SK-N-MC (cell line): ENCODE data around the gene C14orf132.

Source experiments
- DNase-seq: peaks from one replicate; pipeline ENCODE4 v3.0.0-alpha.2; 2011; ENCODE audit warnings: low read depth, low spot score
- H3K27ac ChIP-seq: fragments of 200-600 bp; sonication (generic); 2 replicates; pipeline ENCODE4 v1.5.1; 2016; ENCODE audit warnings: mixed run types
- H3K36me3 ChIP-seq: fragments of 200-600 bp; sonication (generic); 2 replicates; pipeline ENCODE4 v1.6.1; 2017; ENCODE audit warnings: antibody characterized with exemption, low read length, mixed read lengths; ENCODE audit not compliant: insufficient read depth
- H3K4me3 ChIP-seq: fragments of 200-600 bp; sonication (generic); 2 replicates; pipeline ENCODE4 v1.5.1; 2016
- H3K9ac ChIP-seq: fragments of 200-600 bp; sonication (generic); 2 replicates; pipeline ENCODE4 v1.8.0; 2017; ENCODE audit warnings: mixed run types, mixed read lengths; ENCODE audit not compliant: insufficient read length
- H3K9me3 ChIP-seq: fragments of 200-600 bp; sonication (generic); 2 replicates; pipeline ENCODE4 v1.6.1; 2017; ENCODE audit warnings: low read depth, mild to moderate bottlenecking, antibody characterized with exemption, low read length, moderate library complexity, mixed read lengths
- EZH2 ChIP-seq: fragments of 200-600 bp; sonication (generic); IDR thresholded peaks from one replicate; pipeline ENCODE4 v1.6.1; 2017; ENCODE audit warnings: antibody characterized with exemption
- FOXP2 ChIP-seq: optimal IDR thresholded peaks from 2 replicates; pipeline ENCODE3; 2011; ENCODE audit warnings: mild to moderate bottlenecking, moderate library complexity; ENCODE audit not compliant: insufficient read depth; ENCODE audit errors: extremely low read length, control extremely low read depth
- POLR2AphosphoS5 ChIP-seq: IDR thresholded peaks from 2 replicates; pipeline ENCODE4 v1.6.1; 2012; ENCODE audit warnings: mild to moderate bottlenecking, low read depth, low read length, borderline replicate concordance

Gene C14orf132

DNA sequence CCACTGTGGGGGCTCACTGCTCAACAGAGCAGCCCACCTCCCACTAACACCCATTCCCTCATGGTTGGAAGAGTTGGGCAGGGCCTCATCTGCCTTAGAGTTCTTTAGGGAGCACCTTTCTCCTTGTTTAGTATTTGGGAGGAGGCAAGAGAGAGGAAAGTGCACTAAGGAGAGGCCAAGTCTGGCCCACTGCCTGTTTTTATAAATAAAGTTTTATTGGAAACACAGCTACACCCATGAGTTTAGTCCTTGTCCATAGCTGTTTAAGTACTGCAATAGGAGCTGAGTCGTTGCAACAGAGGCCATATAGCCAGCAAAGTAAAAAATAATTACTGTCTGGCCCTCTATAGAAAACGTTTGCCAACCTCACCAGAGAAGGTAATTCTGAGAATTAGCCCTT lies 63.9 kb downstream of the C14orf132 start:
- DNase-seq = no peak
- TF ChIP-seq EZH2 (no peak), FOXP2 (no peak), POLR2AphosphoS5 (no peak)
- H3K36me3 ChIP-seq = no peaks in the 10 kb centered on the region
- H3K27ac ChIP-seq = no peak overlapping the region
- no peak overlapping the region for H3K4me3 ChIP-seq
- no peaks in the 10 kb centered on the region for H3K9me3 ChIP-seq
- H3K9ac ChIP-seq = no peak overlapping the region

DNA sequence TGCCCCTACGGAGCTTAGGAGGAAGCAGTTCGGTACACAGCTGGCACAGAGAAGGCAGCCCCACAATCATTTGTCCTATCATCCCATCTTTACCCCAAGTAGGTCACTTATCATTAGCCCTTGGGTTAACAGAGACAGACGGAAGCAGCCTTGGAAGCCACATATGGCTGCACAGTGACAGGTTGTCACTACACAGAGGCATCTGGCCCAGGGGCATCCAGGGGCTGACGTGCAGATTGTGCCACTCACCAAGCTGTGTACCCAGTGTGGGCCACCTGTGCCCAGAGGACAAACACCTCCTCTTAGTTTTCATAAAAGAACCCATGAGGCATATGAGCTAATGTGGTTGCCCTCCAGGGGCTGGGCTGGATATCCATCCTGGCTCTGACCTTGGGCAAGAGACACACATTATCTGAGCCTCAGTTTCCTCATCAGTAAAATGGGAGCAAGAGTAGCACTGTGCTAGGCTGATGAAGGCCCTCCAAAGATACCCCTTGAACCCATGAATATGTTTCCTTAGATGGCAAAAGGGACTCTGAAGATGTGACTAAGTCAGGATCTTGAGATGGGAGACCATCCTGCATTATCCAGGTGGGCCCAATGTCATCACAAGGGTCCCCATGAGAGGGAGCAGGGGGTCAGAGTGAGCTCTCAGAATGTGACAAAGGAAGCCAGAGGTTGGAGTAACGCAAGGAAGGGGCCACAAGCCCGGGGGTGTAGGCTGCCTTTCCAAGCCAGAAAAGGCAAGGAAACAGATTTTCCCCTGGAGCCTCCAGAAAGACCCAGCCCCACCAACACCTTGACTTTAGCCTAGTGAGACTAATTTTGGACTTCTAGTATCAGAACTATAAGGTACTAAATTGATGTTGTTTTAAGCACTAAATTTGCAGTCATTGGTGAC lies 64.6 kb downstream of the C14orf132 start:
- Histone ChIP-seq H3K4me3 (no peak overlapping the region), H3K9ac (no peak overlapping the region), H3K36me3 (no peaks in the 10 kb centered on the region), H3K27ac (no peak overlapping the region), H3K9me3 (no peaks in the 10 kb centered on the region)
- DNase-seq = no peak
- no peak for TF ChIP-seq FOXP2
- no peak for TF ChIP-seq EZH2
- no peak for TF ChIP-seq POLR2AphosphoS5

DNA sequence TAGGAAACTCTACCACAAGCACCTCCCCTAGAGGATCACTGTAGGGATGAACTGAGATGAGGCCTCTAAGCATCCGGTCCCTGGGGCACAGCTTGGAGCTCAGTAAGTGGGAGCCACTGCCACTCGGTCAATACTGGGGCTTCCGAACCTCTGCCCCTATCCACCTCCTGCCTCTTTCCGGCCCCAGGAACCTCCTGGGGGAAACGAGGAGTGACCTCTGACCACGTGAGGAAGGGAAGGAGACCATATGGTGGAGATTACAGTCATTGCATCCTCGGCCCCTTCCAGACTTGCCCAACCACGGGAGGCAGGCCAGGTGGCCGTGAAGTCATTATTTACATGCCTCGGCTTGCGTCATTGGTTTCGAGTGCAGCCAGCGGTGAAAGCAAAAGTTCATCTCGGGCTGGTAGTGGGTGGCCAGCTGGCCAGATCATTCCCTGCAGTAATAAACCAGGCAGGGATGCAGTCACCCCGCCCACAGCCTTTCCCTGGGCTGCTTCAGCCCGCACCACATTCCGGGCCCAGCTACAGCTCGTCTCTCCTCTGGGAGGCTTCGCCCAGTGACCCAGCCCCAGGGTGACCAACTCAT lies 65.4 kb downstream of the C14orf132 start:
- Histone ChIP-seq H3K36me3 (no peaks in the 10 kb centered on the region), H3K4me3 (no peak overlapping the region), H3K9me3 (no peaks in the 10 kb centered on the region), H3K9ac (no peak overlapping the region), H3K27ac (no peak overlapping the region)
- TF ChIP-seq FOXP2 (no peak), EZH2 (no peak), POLR2AphosphoS5 (no peak)
- no peak for DNase-seq

DNA sequence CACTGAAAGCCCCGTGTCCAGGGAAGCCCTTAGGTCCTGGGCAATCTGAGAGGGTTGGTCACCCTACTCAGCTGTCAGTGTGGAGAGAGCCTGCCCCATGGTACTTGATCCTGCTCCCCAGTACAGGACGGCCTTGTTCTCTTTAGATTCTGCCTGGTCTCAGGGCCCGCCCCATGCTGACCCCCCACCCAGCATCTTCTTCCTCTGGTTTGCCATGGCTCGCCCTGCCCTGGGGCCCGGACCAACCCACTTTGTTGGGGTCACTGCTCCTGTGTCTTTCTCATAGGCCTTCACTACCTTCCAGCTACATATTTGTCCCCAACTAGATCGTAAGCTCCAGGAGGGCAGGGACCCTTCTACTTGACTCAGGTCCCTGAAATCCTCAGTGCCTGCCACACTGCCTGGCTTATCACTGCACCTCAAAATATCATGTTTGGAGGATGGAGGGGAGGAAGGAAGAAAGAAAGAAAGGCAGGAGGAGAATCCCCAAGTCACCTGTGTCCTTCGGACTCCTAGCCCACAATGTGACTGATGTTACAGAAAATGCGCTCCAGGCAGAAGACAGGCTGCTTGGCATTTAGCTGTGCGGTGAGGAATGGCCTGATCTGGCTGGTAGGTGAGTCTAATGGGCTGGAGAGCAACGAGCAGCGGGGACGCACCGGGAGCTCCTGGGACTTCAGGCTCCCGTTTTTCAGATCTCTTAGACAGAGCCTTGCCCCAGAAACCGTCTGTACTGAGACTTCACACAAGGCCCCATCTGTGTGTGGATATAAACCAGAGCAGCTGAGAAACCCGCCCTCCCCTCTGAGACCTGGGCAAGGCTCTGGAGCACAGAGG lies 66.1 kb downstream of the C14orf132 start:
- no peak for TF ChIP-seq FOXP2
- no peak for TF ChIP-seq POLR2AphosphoS5
- no peak for TF ChIP-seq EZH2
- Histone ChIP-seq H3K36me3 (no peaks in the 10 kb centered on the region), H3K27ac (no peak overlapping the region), H3K9me3 (no peaks in the 10 kb centered on the region), H3K9ac (no peak overlapping the region), H3K4me3 (no peak overlapping the region)
- DNase-seq = no peak

DNA sequence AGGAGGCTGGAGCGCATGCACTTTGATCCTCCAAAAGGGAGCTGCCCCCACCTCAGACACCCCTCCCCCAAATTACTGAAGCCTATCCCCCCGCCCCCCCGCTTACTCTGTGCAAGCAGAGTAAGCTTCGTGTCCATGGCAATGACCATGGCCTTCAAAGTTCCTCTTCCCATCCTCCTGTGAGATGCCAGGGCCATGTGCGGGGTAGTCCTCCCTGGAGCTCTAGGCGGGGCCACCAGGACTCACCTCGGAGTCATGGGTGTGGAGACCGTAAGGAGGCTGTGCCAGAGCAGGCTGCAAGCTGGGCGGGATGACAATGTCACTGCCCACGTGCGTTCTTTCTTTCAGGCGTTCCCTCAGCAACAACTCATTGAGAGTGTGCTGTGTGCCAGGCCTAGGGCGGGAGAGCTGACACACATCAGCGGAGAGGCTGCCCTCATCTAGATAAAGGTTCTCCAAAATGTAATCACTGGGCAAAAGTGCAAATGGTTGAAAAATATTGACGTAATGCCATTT lies 66.8 kb downstream of the C14orf132 start:
- no peak for DNase-seq
- Histone ChIP-seq H3K9ac (no peak overlapping the region), H3K36me3 (no peaks in the 10 kb centered on the region), H3K27ac (no peak overlapping the region), H3K4me3 (no peak overlapping the region), H3K9me3 (no peaks in the 10 kb centered on the region)
- TF ChIP-seq POLR2AphosphoS5 (no peak), FOXP2 (no peak), EZH2 (no peak)

DNA sequence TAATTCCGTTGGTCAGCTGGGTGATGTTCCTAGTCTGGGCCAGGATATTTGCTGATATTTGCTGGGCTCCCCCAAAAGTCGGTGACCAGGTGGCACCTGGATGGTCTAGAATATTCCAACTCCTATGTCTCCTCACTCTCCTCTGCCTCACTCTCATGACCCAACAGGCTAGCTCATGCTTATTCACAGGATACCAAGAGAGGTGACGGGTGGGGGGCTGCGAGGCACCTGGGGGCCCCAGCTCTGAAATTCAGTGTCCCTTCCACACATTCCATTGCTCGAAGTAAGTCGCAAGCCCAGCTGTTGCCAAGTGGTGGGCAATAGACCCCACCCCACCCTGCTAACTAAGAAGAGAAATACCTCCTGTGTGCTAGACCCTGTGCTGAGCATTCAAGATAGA lies 67.7 kb downstream of the C14orf132 start:
- TF ChIP-seq POLR2AphosphoS5 (no peak), FOXP2 (no peak), EZH2 (no peak)
- H3K9ac ChIP-seq = no peak overlapping the region
- DNase-seq = no peak
- no peaks in the 10 kb centered on the region for H3K36me3 ChIP-seq
- no peak overlapping the region for H3K4me3 ChIP-seq
- H3K9me3 ChIP-seq = no peaks in the 10 kb centered on the region
- H3K27ac ChIP-seq = no peak overlapping the region

DNA sequence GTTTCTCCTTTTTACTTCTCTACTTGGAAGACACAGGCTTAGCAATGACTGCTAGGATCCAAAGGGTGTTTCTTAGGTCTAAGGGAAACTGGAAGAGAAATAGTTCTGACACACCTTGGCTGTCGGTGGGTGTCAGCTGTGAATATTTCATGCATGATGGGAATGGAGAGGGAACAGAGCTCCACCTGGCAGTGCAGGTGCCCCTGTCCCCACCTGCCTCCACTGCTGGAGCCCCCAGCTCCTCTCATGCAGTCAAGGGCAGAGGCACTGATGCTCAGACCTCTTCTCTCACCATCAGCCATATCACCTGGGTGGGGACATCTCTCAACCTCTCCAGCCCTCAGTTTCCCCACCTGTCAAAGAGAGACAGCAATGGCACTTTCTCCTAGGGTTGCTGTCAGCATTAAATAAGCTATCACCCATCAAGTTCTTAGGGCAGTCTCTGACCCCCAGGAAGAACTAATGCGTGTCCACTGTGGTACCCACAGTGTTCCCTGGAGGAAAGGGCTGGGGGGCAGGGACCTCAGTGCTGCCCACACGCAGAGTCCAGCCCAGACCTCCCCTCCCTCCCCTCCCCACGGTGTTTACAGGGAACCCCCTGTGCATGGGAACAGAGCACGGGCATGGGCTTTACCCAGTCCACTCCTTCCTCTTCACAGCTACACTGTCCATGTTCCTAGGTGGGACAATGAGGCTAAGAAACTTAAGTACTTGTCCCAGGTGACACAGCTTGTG lies 69.1 kb downstream of the C14orf132 start:
- TF ChIP-seq FOXP2 (no peak), EZH2 (no peak), POLR2AphosphoS5 (no peak)
- no peak overlapping the region for H3K9ac ChIP-seq
- DNase-seq = no peak

More for the DNA sequence above, 69.1 kb downstream of the C14orf132 start:
- Histone ChIP-seq H3K27ac (no peak overlapping the region), H3K4me3 (no peak overlapping the region), H3K9me3 (no peaks in the 10 kb centered on the region), H3K36me3 (no peaks in the 10 kb centered on the region)
